HCT116 (cell line): ENCODE data around the gene DMXL2. TPM values are rescaled to one million over a fixed set of nuclear protein-coding genes. Genes with fewer than 3 reads are reported as not detected.

Experiments used
- ATAC-seq: fragments of 200-7000 bp; cut with Tn5 transposase; 2 replicates; pipeline ENCODE4 v1.9.1; 2020; ENCODE audit warnings: mild to moderate bottlenecking, moderate library complexity
- BruUV-seq: library from RNA; stranded (reverse); fragments of 400-500 nt; replicated peaks from 2 replicates; lab custom pipeline; 2021; lab: Mats Ljungman, UMichigan
- CTCF ChIA-PET: fragments of 300-600 bp; sonication (Branson Sonifier 250); formaldehyde crosslinking; loops from one replicate; lab custom pipeline; 2021; ENCODE audit warnings: antibody characterized with exemption; lab: Charles Lee
- POLR2A ChIA-PET: fragments of 300-600, 350-600 bp; sonication (Branson Sonifier 250); formaldehyde crosslinking; loops from one replicate; lab custom pipeline; 2021; ENCODE audit warnings: antibody characterized with exemption; lab: Charles Lee
- RAD21 ChIA-PET, 2 experiments: fragments of 300-600 bp; sonication (Branson Sonifier 250); formaldehyde crosslinking; loops; one replicate each; lab custom pipeline; 2023; ENCODE audit warnings: low total read pairs in 2 of 2; ENCODE audit not compliant: uncharacterized antibody in 2 of 2, unreplicated experiment in 2 of 2, low non-redundant PET in 1 of 2; lab: Charles Lee
- DNase-seq: peaks from one replicate; pipeline ENCODE4 v3.0.0-alpha.2; 2010; ENCODE audit warnings: low read depth, low spot score
- H2AFZ ChIP-seq: fragments of 200-600 bp; shearing (Covaris generic), sonication (generic); 2 replicates; pipeline ENCODE4 v1.6.1; 2017; ENCODE audit warnings: low read depth, mixed run types, mixed read lengths, antibody characterized with exemption, low read length; ENCODE audit not compliant: poor library complexity, severe bottlenecking
- H3K27ac ChIP-seq: 2 replicates; pipeline ENCODE4 v1.5.1; 2012; ENCODE audit warnings: low read depth, low read length
- H3K27me3 ChIP-seq: fragments of 200-600 bp; sonication (generic); 2 replicates; pipeline ENCODE4 v1.6.1; 2016; ENCODE audit warnings: mixed run types, low read length, mixed read lengths; ENCODE audit not compliant: insufficient read depth
- H3K36me3 ChIP-seq, 2 experiments: fragments of 200-500 bp in 1 of 2; fragments of 200-600 bp in 1 of 2; sonication (Bioruptor generic) in 1 of 2; sonication (generic) in 1 of 2; 2 replicates each; pipeline versions ENCODE4 v1.5.1 to v1.6.1; 2014 to 2016; ENCODE audit warnings: low read length in 2 of 2, inconsistent platforms in 1 of 2, mixed read lengths in 1 of 2, mixed run types in 1 of 2; ENCODE audit not compliant: insufficient read depth in 2 of 2, control insufficient read depth in 1 of 2
- H3K4me1 ChIP-seq, 2 experiments: fragments of 200-600 bp in 1 of 2; sonication (generic) in 1 of 2; 2 replicates each; pipeline versions ENCODE4 v1.5.1 to v1.6.1; 2012 to 2017; ENCODE audit warnings: low read length in 2 of 2, inconsistent platforms in 1 of 2, mild to moderate bottlenecking in 1 of 2, mixed read lengths in 1 of 2, mixed run types in 1 of 2, moderate library complexity in 1 of 2; ENCODE audit not compliant: insufficient read depth in 2 of 2, control insufficient read depth in 1 of 2
- H3K4me2 ChIP-seq: fragments of 200-600 bp; sonication (generic); 2 replicates; pipeline ENCODE4 v1.6.1; 2017; ENCODE audit warnings: mixed run types, low read length, mixed read lengths
- H3K4me3 ChIP-seq, 2 experiments: fragments of 200-600 bp in 1 of 2; sonication (generic) in 1 of 2; replicated peaks in 1 of 2; 2 replicates each; pipeline ENCODE4 v1.5.1; 2011 to 2016; ENCODE audit warnings: low read length in 2 of 2, control low read depth in 1 of 2, low read depth in 1 of 2, mild to moderate bottlenecking in 1 of 2, mixed read lengths in 1 of 2, mixed run types in 1 of 2
- H3K79me2 ChIP-seq: fragments of 200-600 bp; sonication (generic); 2 replicates; pipeline ENCODE4 v1.6.1; 2017; ENCODE audit warnings: mild to moderate bottlenecking, mixed run types, low read length, moderate library complexity, mixed read lengths; ENCODE audit not compliant: insufficient read depth
- H3K9ac ChIP-seq: fragments of 200-600 bp; sonication (generic); 2 replicates; pipeline ENCODE4 v1.6.1; 2016; ENCODE audit warnings: low read length, mixed read lengths
- H3K9me2 ChIP-seq: fragments of 200-600 bp; sonication (generic), shearing (Covaris generic); 2 replicates; pipeline ENCODE4 v1.6.1; 2017; ENCODE audit warnings: mixed run types, mild to moderate bottlenecking, moderate library complexity; ENCODE audit not compliant: insufficient read depth
- H3K9me3 ChIP-seq, 2 experiments: fragments of 200-500 bp in 1 of 2; fragments of 200-600 bp in 1 of 2; sonication (Bioruptor generic) in 1 of 2; sonication (generic) in 1 of 2; 2 replicates each; pipeline ENCODE4 v1.6.1; 2014 to 2017; ENCODE audit warnings: low read length in 2 of 2, mixed read lengths in 2 of 2, inconsistent platforms in 1 of 2, low read depth in 1 of 2, mild to moderate bottlenecking in 1 of 2, mixed run types in 1 of 2, moderate library complexity in 1 of 2; ENCODE audit not compliant: control insufficient read depth in 1 of 2, insufficient read depth in 1 of 2
- H4K20me1 ChIP-seq: fragments of 200-600 bp; sonication (generic), shearing (Covaris generic); 2 replicates; pipeline ENCODE4 v1.6.1; 2017; ENCODE audit warnings: mixed run types, mild to moderate bottlenecking, moderate library complexity; ENCODE audit not compliant: insufficient read depth
- ATF3 ChIP-seq: IDR thresholded peaks from 2 replicates; pipeline ENCODE4 v1.6.1; 2012
- CBX3 ChIP-seq: IDR thresholded peaks from 2 replicates; pipeline ENCODE4 v1.6.1; 2012; ENCODE audit warnings: low read depth
- EZH2phosphoT487 ChIP-seq: fragments of 200-600 bp; IDR thresholded peaks from 2 replicates; pipeline ENCODE4 v1.6.1; 2018; ENCODE audit warnings: antibody characterized with exemption, borderline replicate concordance
- SIN3A ChIP-seq: IDR thresholded peaks from 2 replicates; pipeline ENCODE4 v1.6.1; 2012; ENCODE audit warnings: low read depth
- SRF ChIP-seq: IDR thresholded peaks from 2 replicates; pipeline ENCODE4 v1.6.1; 2012; ENCODE audit warnings: low read depth
- TCF7L2 ChIP-seq: IDR thresholded peaks from 2 replicates; pipeline ENCODE4 v1.7.0; 2011; ENCODE audit warnings: borderline replicate concordance, inconsistent platforms; ENCODE audit not compliant: insufficient read depth, insufficient read length; ENCODE audit errors: extremely low read depth
- ZFX ChIP-seq: fragments of 450-650 bp; IDR thresholded peaks from 2 replicates; pipeline ENCODE4 v1.6.1; 2017
- intact Hi-C: fragments of 100-400 bp; cut with micrococcal nuclease; formaldehyde crosslinking; loops from 2 replicates; pipeline ENCODE4 v1.10.0; 2022
- total RNA-seq: library from RNA; stranded (reverse); gene quantifications from one replicate; pipeline ENCODE4 v1.2.1, GENCODE V29; 2021; ENCODE audit not compliant: unreplicated experiment
- TF ChIP-seq, protein P1 (sequence below): IDR thresholded peaks from 2 replicates; pipeline ENCODE4 v1.6.1; 2011; ENCODE audit warnings: mild to moderate bottlenecking, low read length, moderate library complexity; ENCODE audit not compliant: insufficient replicate concordance; ENCODE audit errors: extremely low read depth

Gene DMXL2
- total RNA-seq, 1 experiment from 2014 or later: 21.5 TPM

DNA sequence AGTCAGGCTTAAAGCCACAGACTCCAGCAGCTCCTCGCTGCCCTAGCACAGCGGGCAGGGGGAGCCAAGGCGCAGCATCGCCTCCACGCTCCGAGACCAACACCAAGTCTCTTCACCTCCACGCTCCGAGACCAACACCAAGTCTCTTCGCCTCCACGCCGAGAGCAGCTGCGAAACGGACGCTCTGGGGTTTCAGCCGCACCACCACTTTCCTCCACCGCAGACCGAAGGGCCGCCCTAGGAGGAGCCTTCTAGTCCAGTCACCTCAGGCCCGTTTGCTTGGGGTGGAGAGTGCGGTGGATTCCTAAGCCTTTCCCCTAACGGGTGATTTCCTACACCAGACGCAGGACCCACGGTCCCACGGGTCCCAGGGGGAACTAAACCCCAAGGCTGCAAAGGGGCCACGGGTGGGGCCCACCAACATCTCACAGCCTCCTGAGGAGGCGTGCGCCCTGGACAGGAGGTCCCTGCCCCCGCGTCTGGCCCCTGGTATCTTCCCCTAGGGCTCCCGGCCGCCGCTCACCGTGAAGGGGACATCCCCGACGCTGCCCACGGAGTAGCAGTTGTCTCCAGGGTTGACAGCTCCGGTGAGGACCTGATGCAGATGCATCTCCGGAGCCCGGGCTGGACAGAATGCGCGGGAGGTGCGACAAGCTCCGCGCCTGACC, 501 bp downstream of the DMXL2 start:
- Histone ChIP-seq H3K4me2 (peak overlapping the region; percentile 89), H3K4me3 (peak overlapping the region; percentile 81 to 83), H4K20me1 (no peaks in the 10 kb centered on the region), H3K4me1 (peaks cover 10 to 22% of the 10 kb centered on the region in 2 experiments), H3K9me3 (no peaks in the 10 kb centered on the region), H3K27me3 (no peaks in the 10 kb centered on the region), H3K9ac (peak overlapping the region; percentile 82), H2AFZ (peak overlapping the region; percentile 57), H3K9me2 (no peaks in the 10 kb centered on the region), H3K36me3 (no peaks in the 10 kb centered on the region), H3K27ac (peak overlapping the region; percentile 91), H3K79me2 (peaks cover 41% of the 10 kb centered on the region)
- ATAC-seq (peak; percentile 65), DNase-seq (peak; percentile 21)
- ChIA-PET POLR2A (interaction anchor here (0.6 to 0.8 kb wide), 2 partner anchors 8 to 1075 kb away, joined by 3 read pairs; no protein-coding TSS in a partner anchor), CTCF (interaction anchor here (0.6 to 3.5 kb wide), 4 partner anchors 9 to 154 kb away, joined by 3 to 15 read pairs (median 6); no protein-coding TSS in a partner anchor), RAD21 (no interaction called here)
- TF ChIP-seq ZFX (peak; percentile 26; the same call in 1 of the 2 replicates), EZH2phosphoT487 (no peak), CBX3 (no peak)
- BruUV-seq: TSS peak; percentile 43
- intact Hi-C loops: loop anchor here (2.0 kb wide), 1 partner anchor 85 kb away; no protein-coding TSS in a partner anchor

DNA sequence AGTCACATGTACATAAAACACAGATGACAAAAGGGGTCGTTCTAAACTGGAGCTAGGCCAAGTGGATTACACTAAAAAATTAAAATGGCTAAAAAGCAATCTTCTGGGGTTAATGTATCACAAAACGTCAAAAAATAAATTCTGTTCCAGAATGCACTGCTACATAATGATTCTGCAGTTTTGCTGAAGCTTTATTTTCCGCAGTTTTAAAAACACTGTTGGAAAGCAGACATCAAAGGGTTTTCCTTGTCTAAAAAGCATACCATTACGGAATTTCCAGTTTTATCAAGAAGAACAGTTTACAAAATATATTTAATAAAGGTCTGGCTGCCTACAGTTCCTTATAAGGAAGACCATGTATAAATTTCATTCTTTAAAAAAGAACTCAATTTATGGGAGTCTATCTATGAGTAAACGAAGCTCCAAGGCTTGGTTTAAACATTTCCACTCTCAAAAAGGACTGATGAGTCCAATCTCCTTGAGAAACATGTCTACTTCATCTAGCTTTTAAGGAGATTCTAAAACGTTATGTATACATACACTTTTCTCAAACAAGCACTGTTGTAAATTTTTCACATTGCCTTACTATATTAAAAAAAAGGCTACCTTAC, 1.3 kb downstream of the DMXL2 start:
- no peak for TF ChIP-seq SRF
- no peak for TF ChIP-seq ATF3
- TF ChIP-seq SIN3A: no peak
- TF ChIP-seq, protein P1, sequence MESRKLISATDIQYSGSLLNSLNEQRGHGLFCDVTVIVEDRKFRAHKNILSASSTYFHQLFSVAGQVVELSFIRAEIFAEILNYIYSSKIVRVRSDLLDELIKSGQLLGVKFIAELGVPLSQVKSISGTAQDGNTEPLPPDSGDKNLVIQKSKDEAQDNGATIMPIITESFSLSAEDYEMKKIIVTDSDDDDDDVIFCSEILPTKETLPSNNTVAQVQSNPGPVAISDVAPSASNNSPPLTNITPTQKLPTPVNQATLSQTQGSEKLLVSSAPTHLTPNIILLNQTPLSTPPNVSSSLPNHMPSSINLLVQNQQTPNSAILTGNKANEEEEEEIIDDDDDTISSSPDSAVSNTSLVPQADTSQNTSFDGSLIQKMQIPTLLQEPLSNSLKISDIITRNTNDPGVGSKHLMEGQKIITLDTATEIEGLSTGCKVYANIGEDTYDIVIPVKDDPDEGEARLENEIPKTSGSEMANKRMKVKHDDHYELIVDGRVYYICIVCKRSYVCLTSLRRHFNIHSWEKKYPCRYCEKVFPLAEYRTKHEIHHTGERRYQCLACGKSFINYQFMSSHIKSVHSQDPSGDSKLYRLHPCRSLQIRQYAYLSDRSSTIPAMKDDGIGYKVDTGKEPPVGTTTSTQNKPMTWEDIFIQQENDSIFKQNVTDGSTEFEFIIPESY: no peak
- no peak for TF ChIP-seq TCF7L2
- TF ChIP-seq, all 23 proteins: peak for 0
- intact Hi-C loops: no loop called here
- H3K79me2 ChIP-seq: peaks cover 41% of the 10 kb centered on the region
- H3K27ac ChIP-seq: peak overlapping the region; percentile 91; the same call in 1 of the 2 replicates
- ChIA-PET CTCF (interaction anchor here (0.6 to 3.5 kb wide), 3 partner anchors 10 to 155 kb away, joined by 3 to 15 read pairs (median 4); no protein-coding TSS in a partner anchor), RAD21 (no interaction called here), POLR2A (no interaction called here)
- peak overlapping the region; percentile 57 for H2AFZ ChIP-seq
- no peaks in the 10 kb centered on the region for H3K27me3 ChIP-seq
- peak overlapping the region; percentile 81 to 83 for H3K4me3 ChIP-seq
- BruUV-seq: no TSS peak
- H3K36me3 ChIP-seq: no peaks in the 10 kb centered on the region
- ATAC-seq: no peak
- H3K4me1 ChIP-seq: peaks cover 10 to 22% of the 10 kb centered on the region in 2 experiments
- H3K9me2 ChIP-seq: no peaks in the 10 kb centered on the region
- no peaks in the 10 kb centered on the region for H3K9me3 ChIP-seq
- peak overlapping the region; percentile 82 for H3K9ac ChIP-seq
- no peaks in the 10 kb centered on the region for H4K20me1 ChIP-seq
- H3K4me2 ChIP-seq: peak overlapping the region; percentile 89
- DNase-seq: no peak
